WTC11 (cell line): ENCODE measurements around the gene PHACTR3.

Experiments
- ATF1 ChIP-seq: sonication (generic); formaldehyde crosslinking; IDR thresholded peaks from 2 replicates; pipeline ENCODE4 v1.8.1; 2023; ENCODE audit warnings: mild to moderate bottlenecking, moderate library complexity, missing genetic modification reagents
- CBFB ChIP-seq: sonication (generic); formaldehyde crosslinking; IDR thresholded peaks from 2 replicates; pipeline ENCODE4 v1.8.1; 2022; ENCODE audit warnings: mild to moderate bottlenecking, low read depth, missing genetic modification reagents
- ESRRA ChIP-seq: sonication (generic); formaldehyde crosslinking; IDR thresholded peaks from 2 replicates; pipeline ENCODE4 v1.8.1; 2022; ENCODE audit warnings: mild to moderate bottlenecking, missing genetic modification reagents, borderline replicate concordance
- SMAD3 ChIP-seq: sonication (generic); formaldehyde crosslinking; IDR thresholded peaks from 2 replicates; pipeline ENCODE4 v1.8.0; 2022; ENCODE audit warnings: missing genetic modification reagents, mild to moderate bottlenecking, borderline replicate concordance
- TF ChIP-seq, protein P1 (sequence below): sonication (generic); formaldehyde crosslinking; conservative IDR thresholded peaks from 2 replicates; pipeline ENCODE4 v1.8.1; 2022; ENCODE audit warnings: mild to moderate bottlenecking, missing genetic modification reagents
- TF ChIP-seq, protein P2 (sequence below): sonication (generic); formaldehyde crosslinking; IDR thresholded peaks from 2 replicates; pipeline ENCODE4 v1.8.1; 2022; ENCODE audit warnings: low read depth, missing genetic modification reagents, borderline replicate concordance

DNA sequence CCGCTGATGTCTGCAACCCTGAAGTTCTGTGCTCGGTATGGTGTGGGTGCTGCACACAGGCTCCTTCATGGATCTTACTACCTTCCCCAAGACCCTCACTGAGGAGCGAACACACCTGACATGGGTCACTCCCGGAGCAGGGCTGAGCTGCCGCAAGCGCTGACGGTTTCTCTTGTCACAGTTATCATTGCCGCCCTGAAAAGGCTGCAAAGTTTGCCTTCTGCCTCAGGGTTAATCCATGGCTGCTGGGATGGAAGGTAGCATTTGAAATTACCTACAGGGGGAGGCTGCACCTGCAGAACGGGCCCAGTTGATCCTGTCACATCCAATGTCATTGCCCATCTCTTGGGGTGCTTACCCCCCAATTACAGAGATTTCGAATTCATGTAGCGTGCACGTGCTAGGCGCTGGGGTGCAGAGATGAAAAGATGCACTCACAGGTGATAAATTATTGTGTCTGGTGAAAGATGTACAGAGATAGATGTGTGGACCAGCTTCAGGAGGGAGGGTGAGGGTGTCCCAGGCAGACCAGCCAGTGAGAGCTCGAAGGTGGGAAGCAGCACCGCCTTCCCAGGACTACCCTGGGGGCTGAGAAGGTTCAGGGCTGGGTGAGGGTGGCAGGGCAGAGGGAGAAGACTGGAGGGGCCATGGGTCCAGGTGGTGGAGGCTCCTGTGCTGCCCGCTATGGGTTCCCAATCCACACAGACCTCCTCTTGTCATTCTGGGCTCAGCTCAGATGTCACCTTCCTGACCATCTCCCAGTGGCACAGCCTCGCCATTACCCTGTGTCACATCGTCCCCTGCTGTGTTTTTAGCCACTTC lies 209.0 kb downstream of the PHACTR3 start:
- TF ChIP-seq ATF1 (no peak), CBFB (CRISPR knock-in tag) (no peak), ESRRA (CRISPR knock-in tag) (no peak), SMAD3 (CRISPR knock-in tag) (no peak)
- TF ChIP-seq, protein P1, sequence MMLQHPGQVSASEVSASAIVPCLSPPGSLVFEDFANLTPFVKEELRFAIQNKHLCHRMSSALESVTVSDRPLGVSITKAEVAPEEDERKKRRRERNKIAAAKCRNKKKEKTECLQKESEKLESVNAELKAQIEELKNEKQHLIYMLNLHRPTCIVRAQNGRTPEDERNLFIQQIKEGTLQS: no peak
- TF ChIP-seq, protein P2, sequence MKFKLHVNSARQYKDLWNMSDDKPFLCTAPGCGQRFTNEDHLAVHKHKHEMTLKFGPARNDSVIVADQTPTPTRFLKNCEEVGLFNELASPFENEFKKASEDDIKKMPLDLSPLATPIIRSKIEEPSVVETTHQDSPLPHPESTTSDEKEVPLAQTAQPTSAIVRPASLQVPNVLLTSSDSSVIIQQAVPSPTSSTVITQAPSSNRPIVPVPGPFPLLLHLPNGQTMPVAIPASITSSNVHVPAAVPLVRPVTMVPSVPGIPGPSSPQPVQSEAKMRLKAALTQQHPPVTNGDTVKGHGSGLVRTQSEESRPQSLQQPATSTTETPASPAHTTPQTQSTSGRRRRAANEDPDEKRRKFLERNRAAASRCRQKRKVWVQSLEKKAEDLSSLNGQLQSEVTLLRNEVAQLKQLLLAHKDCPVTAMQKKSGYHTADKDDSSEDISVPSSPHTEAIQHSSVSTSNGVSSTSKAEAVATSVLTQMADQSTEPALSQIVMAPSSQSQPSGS (CRISPR knock-in tag): no peak
